Neural cell (in vitro differentiated cells): Measurements from ENCODE around the gene POLRMT.

Source experiments
- CTCF ChIP-seq: fragments of 450-650 bp; IDR thresholded peaks from 2 replicates; pipeline ENCODE4 v1.5.1; 2014; ENCODE audit warnings: antibody characterized with exemption, mild to moderate bottlenecking, moderate library complexity; ENCODE audit not compliant: poor library complexity, severe bottlenecking
- EZH2 ChIP-seq: fragments of 200-600, 300-800 bp; shearing (Covaris generic), sonication (generic); IDR thresholded peaks from 2 replicates; pipeline ENCODE4 v1.6.1; 2014; ENCODE audit warnings: antibody characterized with exemption, low read length, borderline replicate concordance, mild to moderate bottlenecking; ENCODE audit not compliant: insufficient read depth, poor library complexity, severe bottlenecking
- MXI1 ChIP-seq: fragments of 450-650 bp; conservative IDR thresholded peaks from 2 replicates; pipeline ENCODE4 v1.6.1; 2014; ENCODE audit warnings: antibody characterized with exemption, mild to moderate bottlenecking; ENCODE audit not compliant: poor library complexity, severe bottlenecking
- POLR2AphosphoS5 ChIP-seq: IDR thresholded peaks from 2 replicates; pipeline ENCODE4 v1.6.1; 2012
- RAD21 ChIP-seq: fragments of 450-650 bp; conservative IDR thresholded peaks from 2 replicates; pipeline ENCODE4 v1.6.1; 2014; ENCODE audit warnings: antibody characterized with exemption, mild to moderate bottlenecking, moderate library complexity
- REST ChIP-seq: IDR thresholded peaks from 2 replicates; pipeline ENCODE4 v1.6.1; 2012; ENCODE audit warnings: borderline replicate concordance
- SMC3 ChIP-seq: fragments of 450-650 bp; conservative IDR thresholded peaks from 2 replicates; pipeline ENCODE4 v1.6.1; 2014; ENCODE audit warnings: antibody characterized with exemption, mild to moderate bottlenecking, moderate library complexity; ENCODE audit not compliant: poor library complexity
- TAF1 ChIP-seq: IDR thresholded peaks from 2 replicates; pipeline ENCODE4 v1.6.1; 2012; ENCODE audit warnings: low read depth

- TF ChIP-seq CTCF, result no peak
- no peak for TF ChIP-seq POLR2AphosphoS5
- no peak for TF ChIP-seq SMC3
- no peak for TF ChIP-seq EZH2
- TF ChIP-seq REST, result no peak
- no peak for TF ChIP-seq TAF1
- no peak for TF ChIP-seq MXI1
- no peak for TF ChIP-seq RAD21
Measured at GRCh38 chr19:567296-567900, 65.9 kb downstream of the POLRMT start.
